Measurements from ENCODE around the gene CLEC4E. TPM values are rescaled to one million over a fixed set of nuclear protein-coding genes. Genes with fewer than 3 reads are reported as not detected.

The CLEC4E gene
- total and polyA plus RNA-seq, 2 of the 13 experiments (the other 11 are each of a cell fraction or from before 2014, with no cell fraction given) = not detected

DNA sequence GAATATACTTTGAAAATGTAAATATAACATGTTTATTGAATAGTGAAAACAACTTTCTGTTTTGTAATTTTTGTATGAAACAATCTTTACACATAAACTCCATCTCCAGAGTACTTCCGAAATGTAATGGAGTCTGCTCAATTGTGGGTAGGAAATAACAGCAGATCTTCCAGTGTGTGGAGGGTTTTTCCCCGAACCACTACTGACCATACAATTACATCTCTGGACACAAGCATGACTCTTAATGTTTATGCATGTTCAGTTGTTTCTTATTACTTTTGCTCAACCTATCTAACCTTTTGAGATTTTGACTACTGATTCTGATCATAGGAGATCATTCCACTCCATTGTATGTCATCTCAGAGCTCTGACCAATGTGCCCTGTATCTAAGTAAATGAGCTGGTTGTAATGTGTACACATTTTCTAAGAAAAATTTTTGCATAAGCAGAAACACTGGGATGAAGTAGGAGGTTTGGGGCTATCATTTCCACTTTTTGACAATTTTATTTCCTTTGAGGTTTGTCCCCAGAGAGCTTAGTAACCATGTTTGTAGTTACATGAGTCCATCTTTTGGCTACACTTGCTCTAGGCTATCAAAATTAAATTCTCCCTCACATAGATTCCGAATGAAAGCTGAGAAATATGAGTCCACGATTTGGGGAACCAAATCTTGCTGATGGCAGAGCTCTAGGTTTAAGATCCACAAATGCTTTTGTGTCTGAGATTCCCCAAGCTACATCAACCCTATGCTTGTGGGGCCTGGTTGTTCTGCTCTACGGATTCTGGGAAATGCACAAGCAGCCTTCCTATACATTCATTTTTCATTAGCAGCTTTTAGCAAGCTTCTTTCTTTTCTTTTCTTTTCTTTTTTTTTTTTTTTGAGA lies 48.8 kb downstream of the CLEC4E start:
- POLR2A ChIA-PET = no interaction called here
- Histone ChIP-seq H3K4me3 (replicated peaks in 1 of 3; ENCODE audit: insufficient read depth in 1 of 3, low read depth in 2 of 3, low read length in 3 of 3) (no peak overlapping the region), H2AFZ (ENCODE audit: low read length) (no peak overlapping the region), H3K27me3 (ENCODE audit: control insufficient read depth in 1 of 2, insufficient read depth in 2 of 2, low read length in 2 of 2) (no peaks in the 10 kb centered on the region), H3K36me3 (replicated peaks in 1 of 2; ENCODE audit: control insufficient read depth in 1 of 2, insufficient read depth in 2 of 2, low read length in 2 of 2) (no peaks in the 10 kb centered on the region), H3K27ac (ENCODE audit: extremely low read length, insufficient read depth, low read length) (no peak overlapping the region), H3K4me1 (ENCODE audit: insufficient read depth, low read length) (no peaks in the 10 kb centered on the region), H3K9ac (ENCODE audit: insufficient read depth, low read depth, low read length) (no peak overlapping the region), H4K20me1 (ENCODE audit: insufficient read depth, low read length) (no peaks in the 10 kb centered on the region), H3K9me3 (ENCODE audit: low read length) (no peaks in the 10 kb centered on the region), H3K4me2 (ENCODE audit: low read depth, low read length) (no peak overlapping the region), H3K79me2 (ENCODE audit: insufficient read depth, low read length) (no peaks in the 10 kb centered on the region)
- 2% methylated on average over 5 of the region's 5 CpGs for WGBS (ENCODE audit: low lambda C conversion rate)
- intact Hi-C loops (cut with micrococcal nuclease; ENCODE audit: unreplicated experiment) (no loop called here), in situ Hi-C loops (cut with HindIII; ENCODE audit: extremely low pct_ligation_motif_present, low pct_unique_long_range_greater_than_20kb) (no loop called here)
- CTCF ChIA-PET (ENCODE audit: low intra/inter-chr PET ratio, low total read pairs) = no interaction called here
- no TSS peak for BruUV-seq (replicated peaks)
- no peak for DNase-seq (ENCODE audit: low spot score)
- ATAC-seq = no peak
- FAIRE-seq = no peak
- TF ChIP-seq, protein P1, sequence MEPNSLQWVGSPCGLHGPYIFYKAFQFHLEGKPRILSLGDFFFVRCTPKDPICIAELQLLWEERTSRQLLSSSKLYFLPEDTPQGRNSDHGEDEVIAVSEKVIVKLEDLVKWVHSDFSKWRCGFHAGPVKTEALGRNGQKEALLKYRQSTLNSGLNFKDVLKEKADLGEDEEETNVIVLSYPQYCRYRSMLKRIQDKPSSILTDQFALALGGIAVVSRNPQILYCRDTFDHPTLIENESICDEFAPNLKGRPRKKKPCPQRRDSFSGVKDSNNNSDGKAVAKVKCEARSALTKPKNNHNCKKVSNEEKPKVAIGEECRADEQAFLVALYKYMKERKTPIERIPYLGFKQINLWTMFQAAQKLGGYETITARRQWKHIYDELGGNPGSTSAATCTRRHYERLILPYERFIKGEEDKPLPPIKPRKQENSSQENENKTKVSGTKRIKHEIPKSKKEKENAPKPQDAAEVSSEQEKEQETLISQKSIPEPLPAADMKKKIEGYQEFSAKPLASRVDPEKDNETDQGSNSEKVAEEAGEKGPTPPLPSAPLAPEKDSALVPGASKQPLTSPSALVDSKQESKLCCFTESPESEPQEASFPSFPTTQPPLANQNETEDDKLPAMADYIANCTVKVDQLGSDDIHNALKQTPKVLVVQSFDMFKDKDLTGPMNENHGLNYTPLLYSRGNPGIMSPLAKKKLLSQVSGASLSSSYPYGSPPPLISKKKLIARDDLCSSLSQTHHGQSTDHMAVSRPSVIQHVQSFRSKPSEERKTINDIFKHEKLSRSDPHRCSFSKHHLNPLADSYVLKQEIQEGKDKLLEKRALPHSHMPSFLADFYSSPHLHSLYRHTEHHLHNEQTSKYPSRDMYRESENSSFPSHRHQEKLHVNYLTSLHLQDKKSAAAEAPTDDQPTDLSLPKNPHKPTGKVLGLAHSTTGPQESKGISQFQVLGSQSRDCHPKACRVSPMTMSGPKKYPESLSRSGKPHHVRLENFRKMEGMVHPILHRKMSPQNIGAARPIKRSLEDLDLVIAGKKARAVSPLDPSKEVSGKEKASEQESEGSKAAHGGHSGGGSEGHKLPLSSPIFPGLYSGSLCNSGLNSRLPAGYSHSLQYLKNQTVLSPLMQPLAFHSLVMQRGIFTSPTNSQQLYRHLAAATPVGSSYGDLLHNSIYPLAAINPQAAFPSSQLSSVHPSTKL (CRISPR knock-in tag; IDR thresholded peaks at IDR 0.05) = no peak
- TF ChIP-seq ZNF335 (CRISPR knock-in tag; IDR thresholded peaks at IDR 0.05) (no peak), ZNF557 (CRISPR knock-in tag; IDR thresholded peaks at IDR 0.05) (no peak), TEAD2 (CRISPR knock-in tag; IDR thresholded peaks at IDR 0.05) (no peak), ZNF317 (CRISPR knock-in tag; IDR thresholded peaks at IDR 0.05) (no peak), FOXK2 (IDR thresholded peaks at IDR 0.05) (no peak), JUND (CRISPR knock-in tag; IDR thresholded peaks at IDR 0.05) (no peak), HDAC1 (CRISPR knock-in tag; IDR thresholded peaks at IDR 0.05) (no peak)
- TF ChIP-seq, protein P2, sequence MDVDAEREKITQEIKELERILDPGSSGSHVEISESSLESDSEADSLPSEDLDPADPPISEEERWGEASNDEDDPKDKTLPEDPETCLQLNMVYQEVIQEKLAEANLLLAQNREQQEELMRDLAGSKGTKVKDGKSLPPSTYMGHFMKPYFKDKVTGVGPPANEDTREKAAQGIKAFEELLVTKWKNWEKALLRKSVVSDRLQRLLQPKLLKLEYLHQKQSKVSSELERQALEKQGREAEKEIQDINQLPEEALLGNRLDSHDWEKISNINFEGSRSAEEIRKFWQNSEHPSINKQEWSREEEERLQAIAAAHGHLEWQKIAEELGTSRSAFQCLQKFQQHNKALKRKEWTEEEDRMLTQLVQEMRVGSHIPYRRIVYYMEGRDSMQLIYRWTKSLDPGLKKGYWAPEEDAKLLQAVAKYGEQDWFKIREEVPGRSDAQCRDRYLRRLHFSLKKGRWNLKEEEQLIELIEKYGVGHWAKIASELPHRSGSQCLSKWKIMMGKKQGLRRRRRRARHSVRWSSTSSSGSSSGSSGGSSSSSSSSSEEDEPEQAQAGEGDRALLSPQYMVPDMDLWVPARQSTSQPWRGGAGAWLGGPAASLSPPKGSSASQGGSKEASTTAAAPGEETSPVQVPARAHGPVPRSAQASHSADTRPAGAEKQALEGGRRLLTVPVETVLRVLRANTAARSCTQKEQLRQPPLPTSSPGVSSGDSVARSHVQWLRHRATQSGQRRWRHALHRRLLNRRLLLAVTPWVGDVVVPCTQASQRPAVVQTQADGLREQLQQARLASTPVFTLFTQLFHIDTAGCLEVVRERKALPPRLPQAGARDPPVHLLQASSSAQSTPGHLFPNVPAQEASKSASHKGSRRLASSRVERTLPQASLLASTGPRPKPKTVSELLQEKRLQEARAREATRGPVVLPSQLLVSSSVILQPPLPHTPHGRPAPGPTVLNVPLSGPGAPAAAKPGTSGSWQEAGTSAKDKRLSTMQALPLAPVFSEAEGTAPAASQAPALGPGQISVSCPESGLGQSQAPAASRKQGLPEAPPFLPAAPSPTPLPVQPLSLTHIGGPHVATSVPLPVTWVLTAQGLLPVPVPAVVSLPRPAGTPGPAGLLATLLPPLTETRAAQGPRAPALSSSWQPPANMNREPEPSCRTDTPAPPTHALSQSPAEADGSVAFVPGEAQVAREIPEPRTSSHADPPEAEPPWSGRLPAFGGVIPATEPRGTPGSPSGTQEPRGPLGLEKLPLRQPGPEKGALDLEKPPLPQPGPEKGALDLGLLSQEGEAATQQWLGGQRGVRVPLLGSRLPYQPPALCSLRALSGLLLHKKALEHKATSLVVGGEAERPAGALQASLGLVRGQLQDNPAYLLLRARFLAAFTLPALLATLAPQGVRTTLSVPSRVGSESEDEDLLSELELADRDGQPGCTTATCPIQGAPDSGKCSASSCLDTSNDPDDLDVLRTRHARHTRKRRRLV (CRISPR knock-in tag; IDR thresholded peaks at IDR 0.05) = no peak
- TF ChIP-seq, protein P3, sequence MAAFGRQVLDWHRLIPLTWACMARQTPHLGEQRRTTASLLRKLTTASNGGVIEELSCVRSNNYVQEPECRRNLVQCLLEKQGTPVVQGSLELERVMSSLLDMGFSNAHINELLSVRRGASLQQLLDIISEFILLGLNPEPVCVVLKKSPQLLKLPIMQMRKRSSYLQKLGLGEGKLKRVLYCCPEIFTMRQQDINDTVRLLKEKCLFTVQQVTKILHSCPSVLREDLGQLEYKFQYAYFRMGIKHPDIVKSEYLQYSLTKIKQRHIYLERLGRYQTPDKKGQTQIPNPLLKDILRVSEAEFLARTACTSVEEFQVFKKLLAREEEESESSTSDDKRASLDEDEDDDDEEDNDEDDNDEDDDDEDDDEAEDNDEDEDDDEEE (CRISPR knock-in tag; IDR thresholded peaks at IDR 0.05) = no peak
